Measurements from ENCODE around the gene TMBIM6.

Gene TMBIM6

DNA sequence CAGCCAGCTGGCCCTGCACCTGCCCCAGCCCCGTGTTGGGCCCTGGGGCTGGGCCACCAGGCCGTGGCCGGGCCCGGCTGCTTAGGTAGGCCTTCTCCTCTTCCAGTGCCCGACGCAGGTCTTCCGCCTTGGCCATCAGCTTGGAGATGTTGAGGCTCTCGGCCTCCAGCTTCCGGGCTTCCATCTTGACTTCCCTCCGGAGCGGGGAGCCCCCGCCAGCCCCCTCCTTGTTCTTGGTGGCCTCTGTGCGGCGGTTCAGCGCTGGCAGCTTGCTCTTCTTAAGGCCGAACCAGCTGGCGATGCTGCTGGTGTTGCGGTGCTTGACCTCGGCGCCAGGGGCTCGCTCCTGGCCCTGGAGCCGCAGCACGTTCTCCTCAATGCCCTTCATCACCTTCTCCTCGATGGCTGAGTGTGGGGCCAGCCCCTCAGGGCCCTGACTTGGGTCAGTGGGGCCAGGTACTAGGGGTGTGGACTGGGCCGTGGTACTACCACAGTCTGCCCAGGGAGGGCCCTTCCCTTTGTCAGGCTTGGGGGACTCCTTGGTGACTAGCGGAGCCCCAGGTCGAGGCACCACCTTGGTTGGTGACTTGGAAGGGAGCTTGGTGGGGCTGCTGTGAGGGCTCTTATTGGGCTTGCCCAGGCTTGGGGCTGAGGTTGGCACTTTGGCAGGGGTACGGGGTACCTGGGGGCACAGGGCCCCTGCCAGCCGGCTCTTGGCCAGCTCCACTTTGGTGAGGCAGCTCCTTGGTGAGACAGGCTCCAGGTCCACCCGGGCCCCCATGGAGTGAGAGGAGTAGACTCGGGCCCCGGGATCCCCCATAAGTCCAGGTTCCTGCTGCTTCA lies 53.7 kb downstream of the TMBIM6 start:
- DNase-seq (ENCODE audit: insufficient read length, low spot score) (no peak), FAIRE-seq (no peak)

DNA sequence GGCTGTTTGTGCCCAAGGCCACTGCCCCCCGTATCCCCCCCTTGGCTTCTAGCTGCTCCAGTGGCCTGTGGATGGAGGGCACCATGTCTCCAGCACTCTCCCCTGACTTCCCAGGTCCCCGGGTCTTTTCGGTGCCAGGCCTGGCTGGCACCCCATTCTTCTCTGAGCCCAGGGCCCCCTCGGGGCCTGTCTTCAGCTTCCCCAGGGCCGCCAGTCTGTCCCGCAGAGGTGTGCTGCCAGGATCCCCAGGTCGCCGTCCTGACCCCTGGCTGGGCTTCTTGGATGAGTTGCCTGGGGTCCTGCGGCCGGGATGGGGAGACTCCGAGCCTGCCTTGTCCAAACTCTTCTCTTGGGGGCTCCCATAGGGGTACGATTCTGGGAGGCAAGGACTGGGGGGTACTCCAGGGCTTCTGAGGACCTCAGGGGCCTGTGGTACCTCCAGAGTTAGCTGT lies 54.3 kb downstream of the TMBIM6 start:
- no peak for DNase-seq (ENCODE audit: insufficient read length, low spot score)
- FAIRE-seq: no peak

DNA sequence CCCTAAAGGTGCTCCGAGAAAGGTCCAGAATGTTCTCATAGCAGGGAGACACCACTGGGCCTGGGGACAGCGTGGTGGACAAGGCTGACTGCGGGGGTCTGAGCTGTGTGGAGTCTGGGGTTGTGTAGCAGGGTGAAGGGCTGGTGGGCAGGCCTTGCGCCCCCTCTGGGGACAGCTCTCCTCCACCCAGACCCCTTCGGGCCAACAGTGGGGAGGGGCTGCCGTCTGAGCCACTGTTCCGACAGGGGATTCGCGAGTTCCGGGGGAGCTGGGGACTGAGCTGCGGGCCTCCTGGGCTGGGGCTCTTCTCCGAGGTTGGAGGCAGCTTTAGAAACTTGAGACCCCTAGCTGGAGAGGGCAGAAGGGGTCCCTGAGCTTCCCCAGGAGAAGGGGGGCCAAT lies 54.8 kb downstream of the TMBIM6 start:
- no peak for DNase-seq (ENCODE audit: insufficient read length, low spot score)
- no peak for FAIRE-seq

DNA sequence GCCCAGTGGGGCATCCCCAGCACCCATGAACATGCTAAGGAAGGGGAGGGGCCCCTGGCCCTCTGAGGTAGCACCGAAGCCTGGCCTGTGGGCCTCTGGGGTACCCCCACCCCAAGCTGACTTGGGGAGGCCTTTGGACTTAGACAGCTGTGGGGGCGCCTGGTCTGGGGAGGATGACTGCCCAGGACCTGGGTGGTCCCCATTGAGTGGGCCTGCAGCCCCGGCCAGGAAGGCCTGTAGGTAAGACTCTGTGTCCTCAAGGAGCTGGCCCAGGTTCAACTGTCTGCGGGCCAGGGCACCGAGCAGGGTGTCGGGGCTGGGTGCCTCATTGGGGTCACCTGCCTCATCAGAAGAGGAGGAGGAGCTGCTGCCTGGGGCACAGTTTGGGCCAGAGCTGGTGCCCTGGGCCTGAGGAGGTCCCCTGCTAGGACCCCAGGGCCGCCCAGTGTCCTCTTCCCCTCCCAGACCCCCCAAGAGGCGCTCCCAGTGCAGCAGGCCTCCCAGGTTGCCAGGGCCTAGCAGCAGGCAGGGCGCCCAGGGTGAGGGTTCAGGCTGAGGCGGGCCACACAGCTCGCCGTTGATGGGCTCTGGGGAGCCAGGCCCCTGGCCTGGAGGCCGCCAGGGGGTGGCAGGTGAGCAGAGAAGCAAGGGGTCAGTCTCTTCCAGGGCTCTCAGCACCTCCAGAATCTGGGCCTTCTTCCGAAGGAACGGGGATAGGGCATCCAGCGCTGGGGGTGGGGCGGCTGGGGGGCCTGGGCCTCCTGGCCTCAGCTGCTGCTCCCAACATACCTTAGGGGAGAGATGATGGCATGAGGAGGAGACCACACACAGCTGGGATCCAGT lies 55.5 kb downstream of the TMBIM6 start:
- no peak for DNase-seq (ENCODE audit: insufficient read length, low spot score)

DNA sequence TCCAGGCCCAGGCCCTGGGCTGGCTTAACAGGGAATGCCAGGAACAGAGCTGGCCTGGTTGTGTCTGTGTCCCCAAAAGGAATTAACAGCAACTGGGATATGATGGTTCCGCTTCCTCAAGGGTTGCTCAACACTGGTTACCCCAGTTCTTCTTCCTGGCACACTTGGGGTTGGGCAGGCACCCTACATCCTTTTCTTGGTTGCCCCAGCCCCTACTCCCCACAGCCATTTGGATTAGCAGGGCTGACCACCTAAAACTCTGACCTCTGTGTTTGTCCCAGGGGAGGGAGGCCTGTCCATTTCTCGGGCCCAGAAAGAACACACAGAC lies 56.1 kb downstream of the TMBIM6 start:
- DNase-seq (ENCODE audit: insufficient read length, low spot score) (no peak), FAIRE-seq (no peak)

More for the DNA sequence above, 55.5 kb downstream of the TMBIM6 start:
- no peak for FAIRE-seq

DNA sequence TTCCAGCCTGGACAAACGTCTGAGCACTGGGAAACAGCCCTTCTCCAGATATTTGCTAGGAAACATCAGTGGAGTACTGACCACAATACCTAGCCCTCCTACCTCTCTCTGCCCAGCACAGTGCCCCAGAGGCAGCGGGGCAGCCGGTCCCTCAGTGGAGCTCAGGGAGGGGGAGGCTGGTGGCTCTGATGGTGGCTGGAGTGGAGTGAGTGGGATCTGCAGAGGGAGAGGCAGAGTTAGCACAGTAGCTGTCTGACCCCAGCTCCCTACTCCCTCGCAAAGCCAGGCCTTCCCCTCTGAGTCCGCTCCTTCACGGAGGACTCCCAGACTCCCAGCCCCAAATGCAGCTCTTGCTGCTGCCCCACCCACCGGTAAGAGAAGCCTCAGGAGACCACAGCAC lies 56.9 kb downstream of the TMBIM6 start:
- FAIRE-seq (no peak), DNase-seq (ENCODE audit: insufficient read length, low spot score) (no peak)

DNA sequence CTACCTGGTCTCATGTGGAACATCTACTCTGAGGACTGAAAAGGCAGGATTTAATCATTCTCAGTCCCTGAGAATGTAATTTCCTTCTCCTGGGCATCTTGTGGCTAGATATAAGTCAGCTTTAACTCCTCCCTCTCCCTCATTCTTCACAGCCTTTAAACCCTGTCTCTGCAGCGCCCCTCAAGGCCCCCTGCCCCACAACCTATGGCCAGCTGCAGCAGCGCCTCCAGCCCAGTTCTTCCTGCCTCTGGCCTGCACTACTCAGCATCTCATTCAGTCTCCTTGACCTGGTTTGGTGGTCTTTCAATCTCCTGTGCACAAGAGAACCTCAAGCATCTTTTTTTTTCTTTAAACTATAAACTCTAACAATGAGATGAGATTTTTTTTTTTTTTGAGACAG lies 57.6 kb downstream of the TMBIM6 start:
- FAIRE-seq: no peak
- DNase-seq (ENCODE audit: insufficient read length, low spot score): no peak

DNA sequence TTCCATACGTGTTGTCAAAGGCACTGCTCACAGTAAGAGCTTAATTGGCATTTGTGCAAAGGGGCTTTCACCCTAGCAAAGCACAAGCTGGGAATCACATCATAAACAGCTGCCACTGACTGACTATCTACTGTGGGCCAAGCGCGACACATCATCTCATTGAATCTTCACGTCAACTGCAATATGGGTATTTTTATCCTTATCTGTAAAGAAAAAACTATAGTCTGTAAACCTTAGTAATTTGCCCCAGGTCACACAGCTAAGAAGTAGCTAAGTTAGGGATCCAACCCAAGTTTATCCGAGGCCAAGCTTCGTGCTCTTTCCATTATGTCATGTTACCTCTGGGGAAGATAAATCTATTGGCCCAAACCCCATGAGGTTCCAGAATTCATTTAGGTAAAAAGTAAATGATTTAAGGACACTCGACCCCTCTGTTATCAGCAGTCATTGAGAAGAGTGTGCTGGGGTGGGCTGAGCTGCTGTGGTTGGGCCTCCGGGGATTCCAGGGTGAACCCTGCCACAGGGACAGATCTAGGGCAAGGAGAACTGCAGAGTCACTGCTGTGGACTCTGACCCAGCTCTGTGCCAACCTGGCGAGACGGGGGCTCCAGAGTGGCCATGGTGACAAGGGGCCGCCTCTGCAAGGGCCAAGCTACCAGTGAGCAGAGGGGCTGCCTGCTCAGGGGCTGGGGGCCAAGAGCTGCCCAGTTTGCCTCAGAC lies 59.2 kb downstream of the TMBIM6 start:
- peak; percentile 57 for FAIRE-seq

DNA sequence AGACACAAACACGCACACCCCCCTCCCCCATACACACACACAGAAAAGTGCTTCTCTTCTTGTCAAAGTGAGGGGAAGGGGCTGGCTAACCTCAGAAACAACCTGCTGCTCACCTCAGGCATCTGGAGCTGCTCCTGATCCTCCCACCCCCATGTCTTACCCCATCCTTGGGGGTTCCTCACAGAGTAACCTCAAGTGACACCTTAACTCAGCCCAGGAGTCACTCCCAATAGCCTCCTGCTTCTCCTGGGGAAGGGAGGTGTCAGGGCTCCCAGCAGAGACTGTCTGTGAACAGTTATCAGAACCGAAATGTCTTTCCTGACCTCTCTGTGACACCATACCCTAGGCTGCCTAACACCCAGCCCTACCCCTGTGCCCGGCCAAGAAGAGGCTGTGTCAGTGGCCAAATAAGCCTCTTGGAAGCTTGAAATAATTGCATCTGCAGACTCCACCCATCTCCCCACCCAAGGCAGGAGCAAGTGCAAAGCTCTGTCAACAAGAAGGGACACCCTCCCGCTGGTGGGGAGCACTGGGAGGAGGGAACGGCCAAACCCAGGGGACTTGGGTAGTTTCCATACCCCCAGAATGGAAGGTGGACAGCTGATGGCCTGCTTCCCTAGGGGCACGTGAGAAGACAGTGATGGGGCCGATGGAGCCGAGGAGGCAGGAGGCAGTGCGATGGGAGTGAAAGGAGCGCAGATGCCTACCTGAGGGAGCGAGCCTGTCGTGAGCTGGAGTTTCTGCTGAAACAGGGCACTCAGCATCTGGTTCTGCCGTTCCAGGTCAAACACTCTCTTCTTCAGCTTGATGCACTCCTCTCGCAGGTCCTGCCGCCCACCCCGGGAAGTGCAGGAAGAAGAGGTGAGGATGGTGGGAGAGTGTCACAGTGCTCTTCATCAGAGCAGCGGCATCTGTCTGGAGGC lies 60.0 kb downstream of the TMBIM6 start:
- FAIRE-seq (no peak), DNase-seq (ENCODE audit: insufficient read length, low spot score) (no peak)

More for the DNA sequence above, 59.2 kb downstream of the TMBIM6 start:
- no peak for DNase-seq (ENCODE audit: insufficient read length, low spot score)

DNA sequence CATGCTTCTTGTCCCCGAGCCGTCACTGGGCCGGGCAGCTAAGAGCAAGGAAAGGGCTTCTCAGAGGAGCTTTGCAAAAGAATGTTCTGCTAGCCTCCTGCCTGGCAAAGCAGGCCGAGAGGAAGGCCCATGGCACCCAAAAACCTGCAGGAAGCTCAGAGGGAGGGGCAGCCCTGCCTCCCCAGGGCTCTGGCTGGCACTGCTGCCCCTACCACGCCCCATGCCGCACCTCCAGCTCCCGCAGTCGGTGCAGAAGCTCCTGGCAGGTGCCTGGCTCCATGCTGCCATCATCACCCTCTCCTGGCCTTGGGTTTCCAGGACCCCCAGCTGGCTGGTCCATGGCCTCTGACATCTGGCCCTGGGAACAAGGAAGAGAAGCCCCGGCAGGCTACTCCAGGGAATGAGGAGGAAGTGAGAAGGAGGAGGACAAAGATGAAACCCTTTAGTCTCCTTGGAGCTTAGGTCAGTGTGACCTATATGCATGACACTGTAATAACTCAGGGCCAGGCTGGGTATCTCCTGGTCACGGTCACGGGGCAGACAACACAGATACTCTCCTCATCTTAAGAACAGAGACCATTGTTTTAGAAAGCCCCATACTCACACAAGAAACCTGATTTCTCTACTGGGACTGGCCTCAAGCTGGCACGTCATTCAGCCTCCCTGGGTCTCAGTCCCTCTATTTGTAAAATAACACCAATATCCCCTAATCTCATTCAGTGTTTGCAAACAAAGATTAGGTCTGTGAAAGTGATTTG lies 62.5 kb downstream of the TMBIM6 start:
- no peak for DNase-seq (ENCODE audit: insufficient read length, low spot score)
- FAIRE-seq: no peak

DNA sequence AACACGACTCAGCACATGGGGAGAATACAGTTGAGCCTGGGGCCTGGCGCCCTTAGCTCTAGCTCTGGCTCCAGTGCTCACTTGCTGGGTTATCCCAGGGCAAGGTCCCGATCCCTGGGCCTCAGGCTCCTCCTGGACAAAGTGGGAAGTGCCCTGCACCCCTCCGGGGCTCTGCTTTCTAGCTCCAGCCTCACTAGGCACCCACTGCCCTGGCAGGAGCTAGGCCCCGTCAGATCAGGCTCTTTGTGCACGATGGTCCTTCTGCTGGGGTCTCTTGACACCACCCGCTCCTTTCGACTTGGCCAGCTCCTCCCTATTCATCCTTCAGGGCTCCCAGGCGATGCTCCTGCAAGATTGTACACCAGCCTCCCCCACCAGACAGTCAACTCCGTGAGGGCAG lies 63.5 kb downstream of the TMBIM6 start:
- FAIRE-seq (no peak), DNase-seq (ENCODE audit: insufficient read length, low spot score) (no peak)

DNA sequence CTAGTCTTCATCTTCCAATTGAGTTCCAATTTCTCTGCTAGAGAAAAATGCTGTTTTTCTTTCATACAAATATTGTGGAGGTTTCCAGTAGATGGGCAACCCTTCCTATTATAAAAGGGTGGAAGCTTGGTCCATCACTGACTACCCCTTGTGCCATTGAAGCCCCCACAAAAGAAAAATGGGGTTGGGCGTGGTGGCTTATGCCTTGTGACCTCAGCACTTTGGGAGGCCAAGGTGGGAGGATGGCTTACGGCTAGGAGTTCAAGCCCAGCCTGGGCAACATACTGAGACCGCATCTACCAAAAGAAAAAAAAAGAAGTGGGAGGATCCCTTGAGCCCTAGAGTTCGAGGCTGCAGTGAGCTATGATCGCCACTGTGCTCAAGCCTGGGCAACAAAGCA lies 64.1 kb downstream of the TMBIM6 start:
- DNase-seq (ENCODE audit: insufficient read length, low spot score) (no peak), FAIRE-seq (no peak)

DNA sequence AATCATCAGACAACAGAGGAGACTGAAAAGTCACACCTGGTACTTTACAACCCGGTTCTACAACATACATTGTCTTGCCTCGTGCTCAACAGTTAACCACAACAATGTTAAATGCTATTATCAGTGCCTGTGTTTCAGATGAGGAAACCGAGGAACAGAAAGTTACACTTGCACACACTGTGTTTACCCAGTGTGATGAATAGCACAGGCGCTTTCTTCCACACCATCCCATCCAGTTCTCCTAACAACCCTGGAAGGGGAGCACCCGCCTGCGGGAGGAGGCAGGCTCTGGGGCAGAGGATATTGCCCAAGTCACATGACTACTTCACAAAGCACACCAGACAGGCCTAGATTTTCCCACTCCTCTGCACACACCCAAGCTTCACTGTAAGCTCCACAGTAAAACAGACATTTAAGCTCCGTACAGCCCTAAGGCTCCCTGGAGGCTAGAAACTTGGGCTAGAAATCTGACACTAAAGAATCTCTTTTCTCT lies 65.0 kb downstream of the TMBIM6 start:
- DNase-seq (ENCODE audit: insufficient read length, low spot score) (no peak), FAIRE-seq (no peak)

DNA sequence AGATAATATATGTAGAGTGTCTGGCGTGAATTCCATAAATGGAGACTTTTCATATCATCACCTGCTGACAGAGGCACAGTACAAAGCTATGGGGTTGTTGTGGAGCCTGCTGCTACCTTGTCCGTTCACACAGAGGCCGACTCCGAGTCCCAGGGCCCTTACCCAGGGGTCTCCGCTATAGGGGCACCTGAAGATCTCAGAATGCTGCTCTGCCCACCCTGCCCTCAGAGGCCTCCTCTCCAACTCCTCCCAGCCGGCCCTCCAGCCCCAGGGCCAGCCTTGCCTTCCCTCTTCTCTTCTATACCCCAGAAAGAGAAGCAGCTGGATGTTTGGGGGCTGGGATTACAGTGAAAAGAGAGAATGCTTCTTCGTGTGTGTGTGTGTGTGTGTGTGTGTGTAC lies 65.5 kb downstream of the TMBIM6 start:
- FAIRE-seq (no peak), DNase-seq (ENCODE audit: insufficient read length, low spot score) (no peak)

DNA sequence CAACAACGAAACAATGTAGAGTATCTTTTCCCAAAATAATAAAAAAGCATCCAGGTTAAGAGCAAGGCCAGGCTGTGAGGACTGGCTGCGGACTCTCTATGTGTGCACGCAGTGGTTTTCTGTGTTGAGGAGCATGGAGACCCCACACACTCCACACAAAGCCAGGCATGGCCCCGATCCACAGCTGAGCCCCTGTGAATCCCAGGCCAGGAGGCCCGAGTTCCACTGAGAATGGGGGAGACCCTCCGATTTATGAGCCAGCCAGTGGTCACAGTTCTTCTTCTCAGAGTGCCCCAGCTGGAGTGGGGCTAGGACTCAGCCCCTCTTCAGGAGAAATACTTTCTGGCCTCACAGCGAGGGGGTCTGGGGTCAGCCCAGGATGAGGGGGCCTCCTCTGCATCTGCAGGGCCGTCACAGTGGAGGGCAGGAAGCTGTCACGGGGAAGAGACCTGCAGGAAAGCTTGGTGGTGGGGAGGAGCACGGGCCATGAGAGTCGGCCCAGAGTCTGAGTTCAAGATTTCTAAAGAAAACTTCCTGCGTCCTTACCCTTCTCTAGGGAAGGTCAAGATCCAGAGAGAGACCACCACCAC lies 66.7 kb downstream of the TMBIM6 start:
- DNase-seq (ENCODE audit: insufficient read length, low spot score) (no peak), FAIRE-seq (no peak)

DNA sequence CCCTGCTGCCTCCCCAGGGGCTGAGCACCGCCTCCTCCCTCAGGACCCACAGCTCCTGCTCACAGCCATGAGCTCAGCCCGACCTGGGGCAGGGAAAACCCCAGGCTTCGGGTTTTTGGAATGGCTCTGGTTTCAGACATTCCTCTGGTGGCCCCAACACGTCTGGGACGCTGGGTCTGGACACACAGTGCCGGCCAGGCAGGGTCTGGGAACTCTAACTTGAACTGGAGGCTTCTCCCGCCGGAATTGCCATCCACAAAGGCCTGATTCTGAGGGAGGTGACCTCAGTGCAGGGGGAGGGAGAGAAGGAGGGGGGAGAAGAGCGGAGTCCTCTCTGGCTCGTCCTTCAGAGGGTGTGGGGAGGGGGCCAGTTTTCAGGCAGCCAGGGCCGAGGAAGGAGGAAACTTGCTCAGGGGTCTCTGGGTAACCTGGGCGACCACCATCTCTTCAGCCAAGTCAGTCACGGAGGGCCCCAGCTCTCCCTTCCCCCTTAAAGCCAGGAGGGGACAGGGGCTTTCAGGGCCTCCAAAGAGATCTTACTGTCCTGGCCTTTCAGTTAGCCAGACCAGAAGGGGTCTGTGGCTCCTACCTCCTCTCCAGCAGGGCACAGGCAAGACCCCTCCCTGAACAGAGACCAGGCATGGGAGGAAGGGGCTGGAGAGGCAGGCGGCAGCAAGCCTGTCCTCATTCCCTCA lies 67.5 kb downstream of the TMBIM6 start:
- no peak for DNase-seq (ENCODE audit: insufficient read length, low spot score)
- FAIRE-seq: no peak

DNA sequence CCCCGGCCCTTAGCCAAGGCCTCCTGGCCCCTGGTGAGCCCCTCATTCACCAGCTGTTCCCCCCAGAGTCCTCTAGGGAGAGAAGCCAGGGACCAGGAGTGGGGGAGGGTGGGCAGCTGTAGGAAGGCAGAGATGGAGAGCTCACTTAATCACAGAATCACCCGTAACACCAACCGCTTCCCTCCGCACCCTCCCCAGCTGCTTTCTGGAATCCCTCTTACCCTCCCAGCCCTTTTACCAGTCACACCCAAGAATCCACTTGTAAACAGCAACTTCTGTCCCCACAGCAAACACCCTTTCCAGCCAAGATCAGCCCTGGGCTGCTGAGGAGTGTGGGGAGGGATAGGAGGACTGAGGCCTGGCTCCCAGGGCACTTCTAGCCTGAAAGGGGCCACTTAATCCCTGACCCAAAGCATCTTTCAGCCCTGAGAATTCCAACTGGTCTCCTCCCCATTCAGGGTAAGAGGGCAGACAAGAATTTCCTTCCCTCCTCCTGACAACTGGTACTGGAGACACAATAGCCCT lies 68.1 kb downstream of the TMBIM6 start:
- FAIRE-seq (no peak), DNase-seq (ENCODE audit: insufficient read length, low spot score) (no peak)

DNA sequence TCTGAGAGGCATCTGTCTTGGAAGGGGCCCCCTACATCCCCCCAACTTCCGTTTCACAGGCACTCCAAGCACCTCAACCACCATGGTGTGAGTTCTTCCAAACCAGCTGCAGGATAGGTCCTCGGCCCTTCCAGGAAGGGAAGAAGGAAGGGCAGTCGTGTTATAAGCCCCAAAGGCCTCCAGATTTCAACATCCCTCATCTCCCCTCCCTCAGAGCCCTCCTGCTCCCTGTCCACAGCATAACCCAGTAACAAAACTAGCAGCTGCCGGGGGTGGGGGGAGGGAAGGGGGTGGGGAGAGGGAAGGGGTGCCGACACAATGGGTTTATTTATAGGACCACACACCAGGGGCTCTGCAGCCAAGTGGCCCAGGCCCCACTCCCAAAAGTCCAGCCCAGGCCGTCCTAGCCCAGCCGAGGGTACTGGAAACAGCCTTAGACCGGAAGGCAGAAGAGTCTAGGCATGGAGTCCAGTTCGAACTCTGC lies 68.6 kb downstream of the TMBIM6 start:
- DNase-seq (ENCODE audit: insufficient read length, low spot score) (no peak), FAIRE-seq (no peak)

All from GM19239 (cell line).